Testis (tissue), 2 donors: ENCODE measurements around the gene HDAC1.

Experiments
- CTCF ChIP-seq, 3 experiments: fragments of 450-650 bp in 2 of 3; fragments of 200-600 bp in 1 of 3; sonication (generic) in 1 of 3; IDR thresholded peaks; one replicate each; pipeline ENCODE4 v1.5.1; 2016 to 2019; ENCODE audit warnings: antibody characterized with exemption in 3 of 3, mild to moderate bottlenecking in 2 of 3, moderate library complexity in 1 of 3
- POLR2A ChIP-seq: fragments of 450-650 bp; IDR thresholded peaks from one replicate; pipeline ENCODE4 v1.6.1; 2017; ENCODE audit warnings: antibody characterized with exemption, mild to moderate bottlenecking, moderate library complexity

GRCh38 chr1:32316903-32317277 lies 25.0 kb downstream of the HDAC1 start:
- no peak for TF ChIP-seq CTCF (IDR thresholded peaks at IDR 0.05)
- TF ChIP-seq POLR2A: no peak
